ENCODE measurements around the gene DNAH1. TPM values are rescaled to one million over a fixed set of nuclear protein-coding genes. Genes with fewer than 3 reads are reported as not detected.

The DNAH1 gene
- total RNA-seq, 1 donor from 2014 or later = 3.3 TPM

DNA sequence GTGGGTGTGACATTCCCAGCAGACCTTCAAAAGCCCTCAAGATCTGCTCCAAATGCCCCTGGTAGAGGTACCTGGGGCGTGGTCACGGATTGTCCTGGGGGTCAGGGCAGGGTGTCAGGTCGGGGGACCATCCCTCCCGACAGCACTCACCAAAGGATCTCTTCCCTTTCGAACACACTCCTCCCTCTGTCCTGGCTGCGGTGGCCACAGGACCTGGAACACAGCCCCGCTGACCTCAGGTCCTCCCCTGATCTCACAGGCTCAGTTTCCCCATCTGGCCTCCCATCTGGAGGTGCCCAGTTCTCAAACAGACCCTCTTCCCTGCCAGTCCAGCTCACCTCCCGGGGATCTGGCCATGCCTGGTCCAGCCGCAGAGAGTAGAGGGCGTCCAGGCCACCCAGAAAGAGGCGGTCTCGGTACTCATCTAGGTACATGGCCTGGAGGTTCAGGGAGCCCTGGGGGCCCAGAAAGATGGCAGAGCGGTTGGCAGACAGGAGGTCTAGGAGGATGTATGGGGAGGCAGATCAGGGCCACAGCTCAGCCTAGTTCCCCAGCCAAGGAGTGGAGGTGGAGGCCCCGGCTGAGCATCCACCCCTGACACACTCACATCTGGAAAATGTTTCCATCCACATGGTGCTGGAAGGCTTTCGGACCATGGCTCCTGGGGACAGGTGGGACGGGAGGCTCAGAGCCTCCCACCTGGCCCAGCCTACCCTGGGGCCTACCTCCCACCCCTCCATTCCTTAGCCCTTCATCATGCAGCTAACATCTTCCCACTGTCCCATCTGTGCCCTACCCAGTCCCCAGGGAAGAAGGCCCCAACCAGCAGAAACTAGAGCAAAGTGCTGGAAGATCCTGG is 126.5 kb downstream of the DNAH1 start:
- Mint-ChIP-seq H3K36me3 (ENCODE audit: low read depth, unreplicated experiment) (peaks cover 8% of the 10 kb centered on the region), H3K4me1 (ENCODE audit: unreplicated experiment) (peaks cover 41% of the 10 kb centered on the region), H3K4me3 (ENCODE audit: unreplicated experiment) (peak overlapping the region; percentile 96), H3K27ac (ENCODE audit: unreplicated experiment) (no peak overlapping the region), H3K9me3 (ENCODE audit: unreplicated experiment) (no peaks in the 10 kb centered on the region), H3K27me3 (ENCODE audit: unreplicated experiment) (peaks cover 7% of the 10 kb centered on the region)
- no peak for DNase-seq (ENCODE audit: low spot score)
- TF ChIP-seq, protein P1, sequence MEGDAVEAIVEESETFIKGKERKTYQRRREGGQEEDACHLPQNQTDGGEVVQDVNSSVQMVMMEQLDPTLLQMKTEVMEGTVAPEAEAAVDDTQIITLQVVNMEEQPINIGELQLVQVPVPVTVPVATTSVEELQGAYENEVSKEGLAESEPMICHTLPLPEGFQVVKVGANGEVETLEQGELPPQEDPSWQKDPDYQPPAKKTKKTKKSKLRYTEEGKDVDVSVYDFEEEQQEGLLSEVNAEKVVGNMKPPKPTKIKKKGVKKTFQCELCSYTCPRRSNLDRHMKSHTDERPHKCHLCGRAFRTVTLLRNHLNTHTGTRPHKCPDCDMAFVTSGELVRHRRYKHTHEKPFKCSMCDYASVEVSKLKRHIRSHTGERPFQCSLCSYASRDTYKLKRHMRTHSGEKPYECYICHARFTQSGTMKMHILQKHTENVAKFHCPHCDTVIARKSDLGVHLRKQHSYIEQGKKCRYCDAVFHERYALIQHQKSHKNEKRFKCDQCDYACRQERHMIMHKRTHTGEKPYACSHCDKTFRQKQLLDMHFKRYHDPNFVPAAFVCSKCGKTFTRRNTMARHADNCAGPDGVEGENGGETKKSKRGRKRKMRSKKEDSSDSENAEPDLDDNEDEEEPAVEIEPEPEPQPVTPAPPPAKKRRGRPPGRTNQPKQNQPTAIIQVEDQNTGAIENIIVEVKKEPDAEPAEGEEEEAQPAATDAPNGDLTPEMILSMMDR (IDR thresholded peaks at IDR 0.05; ENCODE audit: unreplicated experiment) = no peak

DNA sequence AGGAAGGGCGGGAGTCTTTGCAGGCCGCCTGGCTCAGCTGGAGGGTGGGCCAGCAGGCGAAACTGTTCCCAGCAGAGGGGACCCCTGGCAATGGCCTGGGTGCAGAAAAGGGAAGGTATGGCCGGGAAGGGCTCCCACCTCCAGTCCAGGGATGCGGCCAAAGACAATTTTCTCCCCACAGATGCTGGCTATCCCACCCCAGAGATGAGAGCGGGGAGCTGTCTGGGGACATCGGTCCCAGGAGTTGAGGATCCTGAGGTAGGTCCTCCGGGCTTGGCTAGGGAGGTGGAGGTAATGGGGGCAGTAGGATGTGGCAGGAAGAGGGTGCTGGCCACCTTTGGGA is 127.1 kb downstream of the DNAH1 start:
- TF ChIP-seq, protein P1 (IDR thresholded peaks at IDR 0.05; ENCODE audit: unreplicated experiment) = no peak
- Mint-ChIP-seq H3K9me3 (ENCODE audit: unreplicated experiment) (no peaks in the 10 kb centered on the region), H3K27ac (ENCODE audit: unreplicated experiment) (no peak overlapping the region), H3K36me3 (ENCODE audit: low read depth, unreplicated experiment) (peaks cover 7% of the 10 kb centered on the region), H3K4me3 (ENCODE audit: unreplicated experiment) (peak overlapping the region; percentile 96), H3K27me3 (ENCODE audit: unreplicated experiment) (peaks cover 7% of the 10 kb centered on the region), H3K4me1 (ENCODE audit: unreplicated experiment) (peaks cover 46% of the 10 kb centered on the region)
- no peak for DNase-seq (ENCODE audit: low spot score)

DNA sequence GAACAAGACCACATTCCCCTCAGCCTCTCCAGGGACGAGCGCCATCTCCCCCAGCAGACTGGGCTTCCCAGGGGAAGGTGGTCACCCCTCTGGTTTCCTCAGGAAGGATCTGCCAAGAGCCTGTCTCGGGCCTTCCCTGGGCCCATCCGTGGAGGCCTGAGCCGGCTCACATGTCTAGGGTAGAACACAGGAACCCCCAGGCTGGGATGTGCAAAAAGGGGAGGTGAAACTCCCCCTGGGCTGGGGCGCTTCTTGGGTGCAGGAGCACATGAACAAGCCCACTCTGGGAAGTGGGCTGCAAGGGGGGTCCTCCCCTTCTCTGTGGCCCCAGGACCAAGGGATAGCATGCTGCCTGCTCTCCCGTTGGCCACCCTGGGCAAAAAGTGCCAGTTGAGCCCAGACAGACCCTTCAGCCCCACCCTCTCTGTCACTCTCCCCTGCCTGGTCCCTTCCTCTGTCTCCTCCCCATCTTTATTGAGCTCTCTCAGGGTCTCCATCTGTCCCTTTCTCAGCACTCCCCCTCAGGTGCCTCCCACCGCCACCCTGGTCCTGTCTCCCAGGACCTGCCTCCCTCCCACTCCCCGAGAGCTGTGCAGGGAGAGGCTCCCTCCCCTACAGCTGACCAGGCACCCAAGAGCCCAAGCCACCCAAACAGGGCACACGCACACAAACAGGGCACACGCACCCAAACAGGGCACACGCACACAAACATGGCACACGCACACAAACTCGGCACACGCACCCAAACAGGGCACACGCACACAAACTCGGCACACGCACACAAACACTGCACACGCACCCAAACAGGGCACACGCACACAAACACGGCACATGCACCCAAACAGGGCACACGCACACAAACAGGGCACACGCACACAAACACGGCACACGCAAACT is 127.9 kb downstream of the DNAH1 start:
- H3K27ac Mint-ChIP-seq (ENCODE audit: unreplicated experiment) = peak overlapping the region; percentile 30
- TF ChIP-seq, protein P1 (IDR thresholded peaks at IDR 0.05; ENCODE audit: unreplicated experiment) = no peak
- peak overlapping the region; percentile 96 for H3K4me3 Mint-ChIP-seq (ENCODE audit: unreplicated experiment)
- H3K36me3 Mint-ChIP-seq (ENCODE audit: low read depth, unreplicated experiment) = peaks cover 3% of the 10 kb centered on the region
- H3K27me3 Mint-ChIP-seq (ENCODE audit: unreplicated experiment) = peaks cover 15% of the 10 kb centered on the region
- no peaks in the 10 kb centered on the region for H3K9me3 Mint-ChIP-seq (ENCODE audit: unreplicated experiment)
- peaks cover 52% of the 10 kb centered on the region for H3K4me1 Mint-ChIP-seq (ENCODE audit: unreplicated experiment)
- no peak for DNase-seq (ENCODE audit: low spot score)

DNA sequence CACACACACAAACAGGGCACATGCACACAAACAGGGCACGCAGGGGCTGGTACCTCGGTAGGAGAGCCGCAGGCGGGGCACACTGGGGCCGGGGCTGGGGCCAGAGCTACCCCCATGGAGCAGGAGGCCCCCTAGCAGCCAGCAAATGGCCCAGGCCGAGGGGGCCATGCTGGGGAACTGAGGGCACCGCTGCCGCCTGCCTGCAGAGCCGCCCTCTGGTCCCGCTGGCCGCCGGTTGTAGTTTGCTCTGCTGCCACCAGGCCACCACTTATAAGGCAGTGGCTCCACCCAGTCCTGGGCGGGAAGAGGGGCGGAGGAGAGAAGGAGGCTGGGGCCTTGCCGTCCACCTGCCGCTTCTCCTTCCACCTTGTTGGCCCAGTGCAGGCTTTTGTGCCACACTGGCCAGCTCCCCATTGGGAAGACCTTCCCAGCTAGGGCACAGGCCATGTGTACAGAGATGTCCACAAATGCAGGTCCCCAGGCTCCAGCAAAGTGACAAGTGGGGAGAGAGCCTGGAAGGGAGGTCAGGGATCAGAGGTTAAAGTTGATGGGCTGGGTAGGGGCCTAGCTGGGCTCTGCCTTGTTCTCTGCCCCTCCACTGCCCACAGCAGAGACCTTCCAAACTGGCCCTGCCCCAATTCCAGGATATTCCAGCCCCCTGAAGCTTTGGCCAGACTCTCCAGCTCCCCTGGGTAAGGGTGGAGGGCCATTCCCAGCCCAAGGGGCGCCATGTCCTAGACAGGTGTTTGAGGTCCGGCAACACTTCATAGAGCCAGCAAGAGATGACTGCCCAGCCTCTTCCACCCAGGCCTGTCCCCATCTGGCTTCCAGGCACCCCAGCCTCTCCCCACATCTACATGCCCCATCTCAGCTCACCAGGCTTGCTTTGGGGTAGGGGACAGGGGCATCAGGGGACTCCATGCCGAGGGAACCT is 129.0 kb downstream of the DNAH1 start, which contains the start of gene SEMA3G:
SEMA3G (minus strand) TSS at position 244 of the 934 bp plus-strand sequence; CDS start at position 168, 76 bp downstream.
- TF ChIP-seq, protein P1 (IDR thresholded peaks at IDR 0.05; ENCODE audit: unreplicated experiment) = peak; percentile 60
- Mint-ChIP-seq H3K27ac (ENCODE audit: unreplicated experiment) (peak within 1 kb of the TSS; percentile 30), H3K4me1 (ENCODE audit: unreplicated experiment) (peaks cover 53% of the 10 kb centered on the region), H3K36me3 (ENCODE audit: low read depth, unreplicated experiment) (no peaks in the 10 kb centered on the region), H3K9me3 (ENCODE audit: unreplicated experiment) (no peaks in the 10 kb centered on the region), H3K27me3 (ENCODE audit: unreplicated experiment) (peaks cover 15% of the 10 kb centered on the region), H3K4me3 (ENCODE audit: unreplicated experiment) (peak within 1 kb of the TSS; percentile 96)
- DNase-seq (ENCODE audit: low spot score) = peak; percentile 77

All from endothelial cell (in vitro differentiated cells).